NCI-H187 (cell line): ENCODE data around the gene TTBK1.

Experiments used
- DNase-seq, 2 experiments: peaks; one replicate each; lab custom pipeline; 2025; lab: John Stamatoyannopoulos, UW

The TTBK1 gene

GRCh38 chr6:43304882-43305281, 61.6 kb downstream of the TTBK1 start:
- DNase-seq: no peak

- no peak for DNase-seq
Measured at GRCh38 chr6:43306086-43306485, 62.8 kb downstream of the TTBK1 start.

- DNase-seq: no peak
Measured at GRCh38 chr6:43307451-43308100, 64.3 kb downstream of the TTBK1 start.

- DNase-seq: peak; percentile 10 to 51
Measured at GRCh38 chr6:43308101-43308989, 65.1 kb downstream of the TTBK1 start, which contains the start of gene CRIP3. CRIP3 (minus strand) TSS chr6:43308826; CDS start chr6:43308792, 34 bp downstream.

- DNase-seq: no peak
Measured at GRCh38 chr6:43308990-43309477, 65.8 kb downstream of the TTBK1 start.

GRCh38 chr6:43310134-43310533, 66.9 kb downstream of the TTBK1 start:
- DNase-seq: no peak

GRCh38 chr6:43310624-43311023, 67.3 kb downstream of the TTBK1 start:
- DNase-seq: no peak

GRCh38 chr6:43311666-43312065, 68.4 kb downstream of the TTBK1 start:
- DNase-seq: no peak

GRCh38 chr6:43313813-43314212, 70.5 kb downstream of the TTBK1 start:
- DNase-seq: no peak

- DNase-seq: no peak
Measured at GRCh38 chr6:43318011-43318410, 74.7 kb downstream of the TTBK1 start.

- DNase-seq: no peak
Measured at GRCh38 chr6:43325876-43326275, 82.6 kb downstream of the TTBK1 start.

- DNase-seq: no peak
Measured at GRCh38 chr6:43328528-43328927, 85.2 kb downstream of the TTBK1 start.

- DNase-seq: no peak
Measured at GRCh38 chr6:43331470-43331869, 88.2 kb downstream of the TTBK1 start.

- no peak for DNase-seq
Measured at GRCh38 chr6:43331891-43332290, 88.6 kb downstream of the TTBK1 start.

GRCh38 chr6:43334466-43335095, 91.3 kb downstream of the TTBK1 start:
- DNase-seq: no peak

- no peak for DNase-seq
Measured at GRCh38 chr6:43335469-43335868, 92.2 kb downstream of the TTBK1 start.

GRCh38 chr6:43336382-43336781, 93.1 kb downstream of the TTBK1 start:
- no peak for DNase-seq
